Activated T-cell treated with anti-CD3 and anti-CD28 coated beads for 1 hour (primary cell): ENCODE measurements around the gene STOML1.
"Not testable (repeated sequence)": the region's sequence is repeated elsewhere in the genome, so short reads cannot be mapped to it uniquely, and the experiment has no call there.

Experiments used
- DNase-seq: peaks from one replicate; pipeline ENCODE4 v3.0.0-alpha.2; 2020; ENCODE audit warnings: low read depth

STOML1 gene

GRCh38 chr15:73960472-73961070 is 31.5 kb downstream of the STOML1 start:
- DNase-seq = not testable (repeated sequence)

GRCh38 chr15:73959801-73960200 is 32.3 kb downstream of the STOML1 start:
- DNase-seq = no peak

- no peak for DNase-seq
These were observed 33.0 kb downstream of the STOML1 start for GRCh38 chr15:73959012-73959581.

- DNase-seq = no peak
These were observed 34.3 kb downstream of the STOML1 start for GRCh38 chr15:73957785-73958184.

GRCh38 chr15:73957276-73957675 is 34.8 kb downstream of the STOML1 start:
- no peak for DNase-seq

GRCh38 chr15:73956743-73957135 is 35.4 kb downstream of the STOML1 start:
- no peak for DNase-seq

- DNase-seq = no peak
These were observed 36.0 kb downstream of the STOML1 start for GRCh38 chr15:73955861-73956742.

GRCh38 chr15:73955326-73955725 is 36.8 kb downstream of the STOML1 start:
- DNase-seq = no peak

- no peak for DNase-seq
These were observed 37.6 kb downstream of the STOML1 start for GRCh38 chr15:73954188-73955145.

- DNase-seq = no peak
These were observed 39.0 kb downstream of the STOML1 start for GRCh38 chr15:73952913-73953750.

- no peak for DNase-seq
These were observed 39.8 kb downstream of the STOML1 start for GRCh38 chr15:73952171-73952912.

GRCh38 chr15:73951601-73952000 is 40.5 kb downstream of the STOML1 start:
- no peak for DNase-seq

GRCh38 chr15:73950831-73951561 is 41.1 kb downstream of the STOML1 start:
- peak; percentile 67 for DNase-seq

- no peak for DNase-seq
These were observed 41.6 kb downstream of the STOML1 start for GRCh38 chr15:73950479-73950830.

GRCh38 chr15:73949496-73949895 is 42.6 kb downstream of the STOML1 start:
- DNase-seq = no peak

GRCh38 chr15:73948982-73949381 is 43.1 kb downstream of the STOML1 start:
- DNase-seq = no peak

- DNase-seq = no peak
These were observed 43.7 kb downstream of the STOML1 start for GRCh38 chr15:73948396-73948795.

- DNase-seq = no peak
These were observed 44.4 kb downstream of the STOML1 start for GRCh38 chr15:73947651-73948050.

- no peak for DNase-seq
These were observed 45.2 kb downstream of the STOML1 start for GRCh38 chr15:73946795-73947370.
